ENCODE results near the gene LILRA6.
"Not testable (repeated sequence)": the region's sequence is repeated elsewhere in the genome, so short reads cannot be mapped to it uniquely, and the experiment has no call there.

LILRA6 gene

GRCh38 chr19:54207983-54208783 is 34.4 kb downstream of the LILRA6 start:
- FAIRE-seq (no peak), DNase-seq (ENCODE audit: low spot score) (no peak)

- DNase-seq (ENCODE audit: low spot score) = no peak
- no peak for FAIRE-seq
Measured at GRCh38 chr19:54207676-54207982, 35.0 kb downstream of the LILRA6 start.

GRCh38 chr19:54207193-54207592 is 35.4 kb downstream of the LILRA6 start:
- DNase-seq (ENCODE audit: low spot score); FAIRE-seq: not testable (repeated sequence)

- FAIRE-seq (no peak), DNase-seq (ENCODE audit: low spot score) (no peak)
Measured at GRCh38 chr19:54206831-54207177, 35.8 kb downstream of the LILRA6 start.

- FAIRE-seq = no peak
- no peak for DNase-seq (ENCODE audit: low spot score)
Measured at GRCh38 chr19:54206030-54206830, 36.4 kb downstream of the LILRA6 start.

GRCh38 chr19:54204767-54205468 is 37.7 kb downstream of the LILRA6 start:
- DNase-seq (ENCODE audit: low spot score) (no peak), FAIRE-seq (no peak)

- DNase-seq (ENCODE audit: low spot score) (no peak), FAIRE-seq (no peak)
Measured at GRCh38 chr19:54203151-54203611, 39.4 kb downstream of the LILRA6 start.

- DNase-seq (ENCODE audit: low spot score) (no peak), FAIRE-seq (no peak)
Measured at GRCh38 chr19:54201980-54202379, 40.6 kb downstream of the LILRA6 start.

GRCh38 chr19:54201172-54201701 is 41.4 kb downstream of the LILRA6 start:
- DNase-seq (ENCODE audit: low spot score) (no peak), FAIRE-seq (no peak)

GRCh38 chr19:54199401-54199800 is 43.2 kb downstream of the LILRA6 start:
- DNase-seq (ENCODE audit: low spot score) (no peak), FAIRE-seq (no peak)

GRCh38 chr19:54197121-54197520 is 45.5 kb downstream of the LILRA6 start:
- FAIRE-seq = no peak

GRCh38 chr19:54196536-54196935 is 46.1 kb downstream of the LILRA6 start:
- DNase-seq (ENCODE audit: low spot score) = no peak
- FAIRE-seq = no peak

More at GRCh38 chr19:54197121-54197520, 45.5 kb downstream of the LILRA6 start:
- no peak for DNase-seq (ENCODE audit: low spot score)

- not testable (repeated sequence) for FAIRE-seq; DNase-seq (ENCODE audit: low spot score)
Measured at GRCh38 chr19:54194463-54194862, 48.1 kb downstream of the LILRA6 start.

- no peak for FAIRE-seq
Measured at GRCh38 chr19:54193011-54193410, 49.6 kb downstream of the LILRA6 start.

GRCh38 chr19:54191811-54192453 is 50.7 kb downstream of the LILRA6 start:
- DNase-seq (ENCODE audit: low spot score) (no peak), FAIRE-seq (no peak)

More at GRCh38 chr19:54193011-54193410, 49.6 kb downstream of the LILRA6 start:
- no peak for DNase-seq (ENCODE audit: low spot score)

- FAIRE-seq (no peak), DNase-seq (ENCODE audit: low spot score) (peak; percentile 84)
Measured at GRCh38 chr19:54191011-54191810, 51.4 kb downstream of the LILRA6 start, which contains the start of gene TSEN34. Gene TSEN34, plus strand, starts transcription at chr19:54191308. Its CDS starts 57 bp downstream, at chr19:54191365.

- no peak for FAIRE-seq
- DNase-seq (ENCODE audit: low spot score) = peak; percentile 88
Measured at GRCh38 chr19:54190503-54191010, 52.0 kb downstream of the LILRA6 start.

GRCh38 chr19:54189735-54190502 is 52.7 kb downstream of the LILRA6 start:
- DNase-seq (ENCODE audit: low spot score) (peak; percentile 92), FAIRE-seq (peak; percentile 98)

- DNase-seq (ENCODE audit: low spot score) = peak; percentile 76
- no peak for FAIRE-seq
Measured at GRCh38 chr19:54189145-54189734, 53.4 kb downstream of the LILRA6 start, which contains the start of gene MBOAT7. Gene MBOAT7, minus strand, starts transcription at chr19:54189580. Its CDS starts 1,072 bp downstream, at chr19:54188508.
